ENCODE data around the gene SNX30. TPM values are rescaled to one million over a fixed set of nuclear protein-coding genes. Genes with fewer than 3 reads are reported as not detected.

The SNX30 gene
- total and polyA plus RNA-seq, 4 donors: 1.8 to 13.5 (median 6.5) TPM

DNA sequence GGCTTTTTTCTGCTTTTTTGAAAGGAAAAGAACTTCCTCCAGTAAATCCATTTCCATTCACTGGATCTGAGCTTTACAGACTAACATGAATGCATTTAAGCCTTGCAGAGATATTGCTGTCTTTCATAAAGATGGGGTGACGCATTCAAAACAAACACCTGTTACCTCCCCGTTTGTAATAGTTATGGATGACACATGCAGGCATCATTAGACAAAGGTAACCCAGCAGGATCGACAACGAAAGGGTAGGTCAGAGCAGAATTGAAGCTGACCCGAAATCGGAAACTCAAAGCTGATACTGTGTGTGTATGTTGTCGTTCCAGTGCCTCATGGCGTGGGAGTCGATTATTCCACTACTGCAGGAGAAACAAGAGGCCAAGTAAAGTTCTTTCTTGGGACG, 117.9 kb downstream of the SNX30 start:
- H3K27ac ChIP-seq (ENCODE audit: low read depth in 1 of 2, low read length in 2 of 2): no peak overlapping the region
- no peaks in the 10 kb centered on the region for H3K27me3 ChIP-seq (ENCODE audit: control insufficient read depth in 4 of 4, insufficient read depth in 4 of 4, low read length in 3 of 4)
- H3K36me3 ChIP-seq (ENCODE audit: control insufficient read depth in 4 of 4, insufficient read depth in 3 of 4, low read depth in 1 of 4, low read length in 3 of 4): peaks cover 0 to 26% (median 9%) of the 10 kb centered on the region in 4 donors
- H3K9me3 ChIP-seq (ENCODE audit: control insufficient read depth in 4 of 4, low read length in 3 of 4): no peaks in the 10 kb centered on the region
- no peak overlapping the region for H3K4me3 ChIP-seq (ENCODE audit: low read depth in 1 of 3, low read length in 3 of 3)
- no peak for DNase-seq (ENCODE audit: low spot score)
- 97% methylated on average over 10 of the region's 10 CpGs for WGBS
- H3K9ac ChIP-seq (ENCODE audit: low read depth in 1 of 2, low read length in 2 of 2): no peak overlapping the region
- TF ChIP-seq EGR1 (IDR thresholded peaks at IDR 0.05; ENCODE audit: low read depth in 2 of 2) (no peak), RXRA (IDR thresholded peaks at IDR 0.05) (no peak), YY1 (IDR thresholded peaks at IDR 0.05) (no peak)
- no peaks in the 10 kb centered on the region for H3K4me1 ChIP-seq (ENCODE audit: control insufficient read depth in 4 of 4, insufficient read depth in 4 of 4, low read length in 3 of 4)

DNA sequence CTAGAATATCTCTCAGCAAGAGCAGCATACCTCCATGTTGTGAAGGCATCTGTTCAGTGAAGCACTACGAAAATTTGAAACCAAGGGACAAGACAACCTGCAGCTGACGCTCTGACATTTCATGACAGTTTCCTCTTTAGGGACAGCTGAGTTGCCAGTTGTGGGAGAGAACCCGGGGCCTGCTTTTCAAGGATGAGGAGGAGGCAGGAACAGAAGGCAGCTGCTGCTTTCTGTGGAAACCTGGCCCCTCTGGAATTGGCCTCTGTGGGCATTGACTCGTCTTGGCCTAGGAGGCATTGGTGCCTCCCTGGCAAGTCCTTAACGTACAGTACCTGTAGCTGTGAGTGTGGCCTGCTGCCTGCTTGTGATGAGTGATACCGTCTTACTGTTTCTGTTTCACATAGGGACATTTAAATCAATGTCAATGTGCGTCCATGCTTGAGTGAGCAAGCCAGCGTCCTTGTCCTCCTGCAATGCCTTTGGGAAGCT, 118.5 kb downstream of the SNX30 start:
- H3K27me3 ChIP-seq (ENCODE audit: control insufficient read depth in 4 of 4, insufficient read depth in 4 of 4, low read length in 3 of 4): no peaks in the 10 kb centered on the region
- H3K9ac ChIP-seq (ENCODE audit: low read depth in 1 of 2, low read length in 2 of 2): no peak overlapping the region
- H3K36me3 ChIP-seq (ENCODE audit: control insufficient read depth in 4 of 4, insufficient read depth in 3 of 4, low read depth in 1 of 4, low read length in 3 of 4): peaks cover 0 to 26% (median 9%) of the 10 kb centered on the region in 4 donors
- DNase-seq (ENCODE audit: low spot score): no peak
- no peak overlapping the region for H3K4me3 ChIP-seq (ENCODE audit: low read depth in 1 of 3, low read length in 3 of 3)
- H3K4me1 ChIP-seq (ENCODE audit: control insufficient read depth in 4 of 4, insufficient read depth in 4 of 4, low read length in 3 of 4): no peaks in the 10 kb centered on the region
- no peak overlapping the region for H3K27ac ChIP-seq (ENCODE audit: low read depth in 1 of 2, low read length in 2 of 2)
- H3K9me3 ChIP-seq (ENCODE audit: control insufficient read depth in 4 of 4, low read length in 3 of 4): no peaks in the 10 kb centered on the region
- WGBS: 77% methylated on average over 8 of the region's 8 CpGs
- TF ChIP-seq TAF1 (conservative IDR thresholded peaks at IDR 0.05) (no peak), SP1 (IDR thresholded peaks at IDR 0.05) (no peak), HNF4A (conservative IDR thresholded peaks at IDR 0.05) (no peak), NR2F2 (IDR thresholded peaks at IDR 0.05) (no peak), YY1 (IDR thresholded peaks at IDR 0.05) (no peak), RAD21 (IDR thresholded peaks at IDR 0.05) (no peak), HNF4G (IDR thresholded peaks at IDR 0.05) (no peak), EGR1 (IDR thresholded peaks at IDR 0.05; ENCODE audit: low read depth in 2 of 2) (no peak)
- TF ChIP-seq, protein P1, sequence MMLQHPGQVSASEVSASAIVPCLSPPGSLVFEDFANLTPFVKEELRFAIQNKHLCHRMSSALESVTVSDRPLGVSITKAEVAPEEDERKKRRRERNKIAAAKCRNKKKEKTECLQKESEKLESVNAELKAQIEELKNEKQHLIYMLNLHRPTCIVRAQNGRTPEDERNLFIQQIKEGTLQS (IDR thresholded peaks at IDR 0.05): no peak
- TF ChIP-seq, protein P2, sequence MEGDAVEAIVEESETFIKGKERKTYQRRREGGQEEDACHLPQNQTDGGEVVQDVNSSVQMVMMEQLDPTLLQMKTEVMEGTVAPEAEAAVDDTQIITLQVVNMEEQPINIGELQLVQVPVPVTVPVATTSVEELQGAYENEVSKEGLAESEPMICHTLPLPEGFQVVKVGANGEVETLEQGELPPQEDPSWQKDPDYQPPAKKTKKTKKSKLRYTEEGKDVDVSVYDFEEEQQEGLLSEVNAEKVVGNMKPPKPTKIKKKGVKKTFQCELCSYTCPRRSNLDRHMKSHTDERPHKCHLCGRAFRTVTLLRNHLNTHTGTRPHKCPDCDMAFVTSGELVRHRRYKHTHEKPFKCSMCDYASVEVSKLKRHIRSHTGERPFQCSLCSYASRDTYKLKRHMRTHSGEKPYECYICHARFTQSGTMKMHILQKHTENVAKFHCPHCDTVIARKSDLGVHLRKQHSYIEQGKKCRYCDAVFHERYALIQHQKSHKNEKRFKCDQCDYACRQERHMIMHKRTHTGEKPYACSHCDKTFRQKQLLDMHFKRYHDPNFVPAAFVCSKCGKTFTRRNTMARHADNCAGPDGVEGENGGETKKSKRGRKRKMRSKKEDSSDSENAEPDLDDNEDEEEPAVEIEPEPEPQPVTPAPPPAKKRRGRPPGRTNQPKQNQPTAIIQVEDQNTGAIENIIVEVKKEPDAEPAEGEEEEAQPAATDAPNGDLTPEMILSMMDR (IDR thresholded peaks at IDR 0.05; ENCODE audit: low read depth, low read length, missing input control): no peak
- TF ChIP-seq, protein P3, sequence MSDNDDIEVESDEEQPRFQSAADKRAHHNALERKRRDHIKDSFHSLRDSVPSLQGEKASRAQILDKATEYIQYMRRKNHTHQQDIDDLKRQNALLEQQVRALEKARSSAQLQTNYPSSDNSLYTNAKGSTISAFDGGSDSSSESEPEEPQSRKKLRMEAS (IDR thresholded peaks at IDR 0.05): no peak
- TF ChIP-seq, protein P4, sequence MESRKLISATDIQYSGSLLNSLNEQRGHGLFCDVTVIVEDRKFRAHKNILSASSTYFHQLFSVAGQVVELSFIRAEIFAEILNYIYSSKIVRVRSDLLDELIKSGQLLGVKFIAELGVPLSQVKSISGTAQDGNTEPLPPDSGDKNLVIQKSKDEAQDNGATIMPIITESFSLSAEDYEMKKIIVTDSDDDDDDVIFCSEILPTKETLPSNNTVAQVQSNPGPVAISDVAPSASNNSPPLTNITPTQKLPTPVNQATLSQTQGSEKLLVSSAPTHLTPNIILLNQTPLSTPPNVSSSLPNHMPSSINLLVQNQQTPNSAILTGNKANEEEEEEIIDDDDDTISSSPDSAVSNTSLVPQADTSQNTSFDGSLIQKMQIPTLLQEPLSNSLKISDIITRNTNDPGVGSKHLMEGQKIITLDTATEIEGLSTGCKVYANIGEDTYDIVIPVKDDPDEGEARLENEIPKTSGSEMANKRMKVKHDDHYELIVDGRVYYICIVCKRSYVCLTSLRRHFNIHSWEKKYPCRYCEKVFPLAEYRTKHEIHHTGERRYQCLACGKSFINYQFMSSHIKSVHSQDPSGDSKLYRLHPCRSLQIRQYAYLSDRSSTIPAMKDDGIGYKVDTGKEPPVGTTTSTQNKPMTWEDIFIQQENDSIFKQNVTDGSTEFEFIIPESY (IDR thresholded peaks at IDR 0.05): no peak

DNA sequence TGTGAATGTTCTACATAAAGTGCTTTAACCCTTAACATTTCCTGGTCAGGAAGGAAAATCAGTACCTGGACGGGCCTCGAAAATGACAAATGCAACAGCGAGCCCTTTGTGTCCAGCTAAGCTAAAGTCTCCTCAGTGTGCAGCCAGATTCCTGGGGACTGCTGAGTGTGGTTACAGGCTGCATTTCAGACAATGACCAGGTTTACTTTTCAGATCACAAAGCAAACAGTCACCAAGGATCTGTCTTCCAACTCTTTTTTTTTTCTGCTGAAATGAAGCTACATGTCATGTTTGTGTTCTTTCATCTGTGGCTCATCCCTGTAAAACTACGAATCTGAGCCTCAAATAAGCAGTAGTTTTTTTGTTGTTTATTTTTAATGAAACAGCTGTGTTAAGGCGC, 119.4 kb downstream of the SNX30 start:
- 96% methylated on average over 5 of the region's 5 CpGs for WGBS
- TF ChIP-seq RAD21 (IDR thresholded peaks at IDR 0.05) (no peak), FOXA1 (IDR thresholded peaks at IDR 0.05) (no peak), SP1 (IDR thresholded peaks at IDR 0.05) (no peak), HNF4A (conservative IDR thresholded peaks at IDR 0.05) (no peak), HNF4G (IDR thresholded peaks at IDR 0.05) (no peak), TAF1 (conservative IDR thresholded peaks at IDR 0.05) (no peak), FOXA2 (IDR thresholded peaks at IDR 0.05) (no peak), YY1 (IDR thresholded peaks at IDR 0.05) (no peak), GABPA (IDR thresholded peaks at IDR 0.05 in 1 of 2, conservative IDR thresholded peaks at IDR 0.05 in 1 of 2) (no peak), RXRA (IDR thresholded peaks at IDR 0.05) (no peak), NR2F2 (IDR thresholded peaks at IDR 0.05) (no peak)
- TF ChIP-seq, protein P5, sequence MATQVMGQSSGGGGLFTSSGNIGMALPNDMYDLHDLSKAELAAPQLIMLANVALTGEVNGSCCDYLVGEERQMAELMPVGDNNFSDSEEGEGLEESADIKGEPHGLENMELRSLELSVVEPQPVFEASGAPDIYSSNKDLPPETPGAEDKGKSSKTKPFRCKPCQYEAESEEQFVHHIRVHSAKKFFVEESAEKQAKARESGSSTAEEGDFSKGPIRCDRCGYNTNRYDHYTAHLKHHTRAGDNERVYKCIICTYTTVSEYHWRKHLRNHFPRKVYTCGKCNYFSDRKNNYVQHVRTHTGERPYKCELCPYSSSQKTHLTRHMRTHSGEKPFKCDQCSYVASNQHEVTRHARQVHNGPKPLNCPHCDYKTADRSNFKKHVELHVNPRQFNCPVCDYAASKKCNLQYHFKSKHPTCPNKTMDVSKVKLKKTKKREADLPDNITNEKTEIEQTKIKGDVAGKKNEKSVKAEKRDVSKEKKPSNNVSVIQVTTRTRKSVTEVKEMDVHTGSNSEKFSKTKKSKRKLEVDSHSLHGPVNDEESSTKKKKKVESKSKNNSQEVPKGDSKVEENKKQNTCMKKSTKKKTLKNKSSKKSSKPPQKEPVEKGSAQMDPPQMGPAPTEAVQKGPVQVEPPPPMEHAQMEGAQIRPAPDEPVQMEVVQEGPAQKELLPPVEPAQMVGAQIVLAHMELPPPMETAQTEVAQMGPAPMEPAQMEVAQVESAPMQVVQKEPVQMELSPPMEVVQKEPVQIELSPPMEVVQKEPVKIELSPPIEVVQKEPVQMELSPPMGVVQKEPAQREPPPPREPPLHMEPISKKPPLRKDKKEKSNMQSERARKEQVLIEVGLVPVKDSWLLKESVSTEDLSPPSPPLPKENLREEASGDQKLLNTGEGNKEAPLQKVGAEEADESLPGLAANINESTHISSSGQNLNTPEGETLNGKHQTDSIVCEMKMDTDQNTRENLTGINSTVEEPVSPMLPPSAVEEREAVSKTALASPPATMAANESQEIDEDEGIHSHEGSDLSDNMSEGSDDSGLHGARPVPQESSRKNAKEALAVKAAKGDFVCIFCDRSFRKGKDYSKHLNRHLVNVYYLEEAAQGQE (IDR thresholded peaks at IDR 0.05): no peak
- TF ChIP-seq, protein P4 (IDR thresholded peaks at IDR 0.05): no peak
- TF ChIP-seq, protein P1 (IDR thresholded peaks at IDR 0.05): no peak

More for the DNA sequence above, 119.4 kb downstream of the SNX30 start:
- Histone ChIP-seq H3K4me3 (ENCODE audit: low read depth in 1 of 3, low read length in 3 of 3) (no peak overlapping the region), H3K9ac (ENCODE audit: low read depth in 1 of 2, low read length in 2 of 2) (no peak overlapping the region), H3K27ac (ENCODE audit: low read depth in 1 of 2, low read length in 2 of 2) (no peak overlapping the region), H3K9me3 (ENCODE audit: control insufficient read depth in 4 of 4, low read length in 3 of 4) (no peaks in the 10 kb centered on the region), H3K27me3 (ENCODE audit: control insufficient read depth in 4 of 4, insufficient read depth in 4 of 4, low read length in 3 of 4) (no peaks in the 10 kb centered on the region), H3K36me3 (ENCODE audit: control insufficient read depth in 4 of 4, insufficient read depth in 3 of 4, low read depth in 1 of 4, low read length in 3 of 4) (peaks cover 0 to 21% (median 9%) of the 10 kb centered on the region in 4 donors), H3K4me1 (ENCODE audit: control insufficient read depth in 4 of 4, insufficient read depth in 4 of 4, low read length in 3 of 4) (no peaks in the 10 kb centered on the region)
- no peak for DNase-seq (ENCODE audit: low spot score)

All from liver (tissue), 9 donors.